ENCODE results near the gene GZF1.

GRCh38 chr20:23356203-23356602, 5.8 kb upstream of the GZF1 start:
- TF ChIP-seq EZH2 (IDR thresholded peaks at IDR 0.05; ENCODE audit: insufficient read depth, poor library complexity, severe bottlenecking), result no peak
- no peak for TF ChIP-seq EZH2phosphoT487 (IDR thresholded peaks at IDR 0.05; ENCODE audit: insufficient read depth, low read depth)

Measured in GM23248 (cell line).